ENCODE results near the gene PLD1.

DNA sequence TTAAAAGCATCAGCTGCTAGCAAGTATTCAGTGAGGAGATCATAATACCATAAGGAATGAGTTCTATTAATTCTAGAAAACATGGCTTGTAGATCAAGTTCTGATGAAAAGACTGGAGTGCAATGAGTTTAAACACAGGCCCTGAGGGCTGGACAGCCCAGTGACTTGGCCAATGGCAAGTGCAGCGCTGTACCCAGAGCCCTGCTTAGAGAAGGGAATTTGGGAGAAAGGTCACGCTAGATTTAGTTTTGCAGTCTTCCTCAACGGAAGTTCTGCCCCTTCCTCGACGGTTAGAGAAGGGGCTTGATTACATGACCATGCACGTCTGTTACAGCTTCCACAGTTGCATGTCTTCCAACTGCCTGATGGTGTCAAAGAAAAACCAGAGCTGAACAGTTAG, 36.9 kb upstream of the PLD1 start:
- TF ChIP-seq, protein P1, sequence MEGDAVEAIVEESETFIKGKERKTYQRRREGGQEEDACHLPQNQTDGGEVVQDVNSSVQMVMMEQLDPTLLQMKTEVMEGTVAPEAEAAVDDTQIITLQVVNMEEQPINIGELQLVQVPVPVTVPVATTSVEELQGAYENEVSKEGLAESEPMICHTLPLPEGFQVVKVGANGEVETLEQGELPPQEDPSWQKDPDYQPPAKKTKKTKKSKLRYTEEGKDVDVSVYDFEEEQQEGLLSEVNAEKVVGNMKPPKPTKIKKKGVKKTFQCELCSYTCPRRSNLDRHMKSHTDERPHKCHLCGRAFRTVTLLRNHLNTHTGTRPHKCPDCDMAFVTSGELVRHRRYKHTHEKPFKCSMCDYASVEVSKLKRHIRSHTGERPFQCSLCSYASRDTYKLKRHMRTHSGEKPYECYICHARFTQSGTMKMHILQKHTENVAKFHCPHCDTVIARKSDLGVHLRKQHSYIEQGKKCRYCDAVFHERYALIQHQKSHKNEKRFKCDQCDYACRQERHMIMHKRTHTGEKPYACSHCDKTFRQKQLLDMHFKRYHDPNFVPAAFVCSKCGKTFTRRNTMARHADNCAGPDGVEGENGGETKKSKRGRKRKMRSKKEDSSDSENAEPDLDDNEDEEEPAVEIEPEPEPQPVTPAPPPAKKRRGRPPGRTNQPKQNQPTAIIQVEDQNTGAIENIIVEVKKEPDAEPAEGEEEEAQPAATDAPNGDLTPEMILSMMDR (IDR thresholded peaks at IDR 0.05) = no peak
- TF ChIP-seq POLR2A (IDR thresholded peaks at IDR 0.05) (no peak), POLR2AphosphoS5 (IDR thresholded peaks at IDR 0.05) (no peak), EP300 (IDR thresholded peaks at IDR 0.05; ENCODE audit: low read depth) (no peak)

All from transverse colon (tissue), 4 donors.